Measurements from ENCODE around the gene KXD1.
"Not testable (repeated sequence)": the region's sequence is repeated elsewhere in the genome, so short reads cannot be mapped to it uniquely, and the experiment has no call there.

The KXD1 gene

GRCh38 chr19:18537431-18537830, 20.2 kb upstream of the KXD1 start:
- no peak overlapping the region for H3K4me3 ChIP-seq (ENCODE audit: insufficient read length, low read depth)
- H3K27me3 ChIP-seq (ENCODE audit: insufficient read depth, insufficient read length), result no peaks in the 10 kb centered on the region
- no peak for DNase-seq (ENCODE audit: low read depth, low spot score)
- no peaks in the 10 kb centered on the region for H3K9me3 ChIP-seq (ENCODE audit: insufficient read depth, low read length)
- H3K9ac ChIP-seq (ENCODE audit: insufficient read length, low read depth), result no peak overlapping the region
- TF ChIP-seq SUZ12 (IDR thresholded peaks at IDR 0.05; ENCODE audit: extremely low read depth, insufficient read depth, insufficient read length), result no peak
- H3K36me3 ChIP-seq (ENCODE audit: insufficient read depth, insufficient read length, low read length), result peaks cover 77% of the 10 kb centered on the region
- H3K4me1 ChIP-seq (ENCODE audit: insufficient read depth, insufficient read length), result no peaks in the 10 kb centered on the region

GRCh38 chr19:18538115-18538514, 19.6 kb upstream of the KXD1 start:
- H3K4me1 ChIP-seq (ENCODE audit: insufficient read depth, insufficient read length), result no peaks in the 10 kb centered on the region
- H3K27me3 ChIP-seq (ENCODE audit: insufficient read depth, insufficient read length), result no peaks in the 10 kb centered on the region
- H3K9ac ChIP-seq (ENCODE audit: insufficient read length, low read depth), result no peak overlapping the region
- no peak for DNase-seq (ENCODE audit: low read depth, low spot score)
- H3K9me3 ChIP-seq (ENCODE audit: insufficient read depth, low read length), result no peaks in the 10 kb centered on the region
- H3K36me3 ChIP-seq (ENCODE audit: insufficient read depth, insufficient read length, low read length), result peaks cover 70% of the 10 kb centered on the region
- TF ChIP-seq SUZ12 (IDR thresholded peaks at IDR 0.05; ENCODE audit: extremely low read depth, insufficient read depth, insufficient read length), result no peak
- no peak for TF ChIP-seq ZNF274 (IDR thresholded peaks at IDR 0.05; ENCODE audit: low read depth, low read length)
- TF ChIP-seq YY1 (IDR thresholded peaks at IDR 0.05; ENCODE audit: insufficient read depth, insufficient read length), result no peak
- no peak overlapping the region for H3K4me3 ChIP-seq (ENCODE audit: insufficient read length, low read depth)

DNA sequence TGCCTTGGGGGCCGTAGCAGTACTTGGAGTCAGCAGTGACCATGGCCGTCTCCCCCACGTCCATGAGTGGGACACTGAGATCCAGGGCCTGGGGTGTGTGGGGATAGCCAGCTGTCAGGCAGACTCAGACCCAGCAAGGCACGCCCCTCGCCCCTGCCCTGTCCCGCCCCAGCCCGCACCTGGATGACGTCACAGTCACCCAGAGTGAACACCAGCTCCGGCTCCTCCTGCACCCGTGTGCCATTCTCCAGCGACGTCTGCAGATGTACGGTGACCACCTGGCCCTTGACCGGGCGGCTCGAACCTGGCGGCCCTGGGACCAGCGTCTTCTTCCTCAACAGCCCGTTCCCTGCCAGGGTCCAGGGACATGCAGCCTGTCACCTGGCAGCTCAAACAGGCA, 18.3 kb upstream of the KXD1 start:
- TF ChIP-seq ZNF274 (IDR thresholded peaks at IDR 0.05; ENCODE audit: low read depth, low read length), result no peak
- no peak for TF ChIP-seq YY1 (IDR thresholded peaks at IDR 0.05; ENCODE audit: insufficient read depth, insufficient read length)
- no peak for TF ChIP-seq SUZ12 (IDR thresholded peaks at IDR 0.05; ENCODE audit: extremely low read depth, insufficient read depth, insufficient read length)

DNA sequence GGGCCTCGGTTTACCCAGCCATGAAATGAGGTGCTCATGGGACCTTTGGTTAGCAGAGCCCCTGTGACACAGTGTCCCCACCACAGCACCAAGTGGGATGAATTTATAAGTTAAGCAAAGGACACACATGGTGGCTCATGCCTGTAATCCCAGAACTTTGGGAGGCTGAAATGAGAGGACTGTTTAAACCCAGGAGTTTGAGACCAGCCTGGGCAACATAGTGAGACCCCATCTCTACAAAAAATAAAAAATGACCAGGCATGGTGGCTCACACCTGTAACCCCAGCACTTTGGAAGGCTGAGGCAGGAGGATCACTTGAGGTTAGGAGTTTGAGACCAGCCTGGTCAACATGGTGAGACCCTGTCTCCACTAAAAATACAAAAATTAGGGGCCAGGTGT, 17.5 kb upstream of the KXD1 start:
- DNase-seq (ENCODE audit: low read depth, low spot score); H3K9ac ChIP-seq (ENCODE audit: insufficient read length, low read depth); H3K9me3 ChIP-seq (ENCODE audit: insufficient read depth, low read length); H3K4me1 ChIP-seq (ENCODE audit: insufficient read depth, insufficient read length); H3K27me3 ChIP-seq (ENCODE audit: insufficient read depth, insufficient read length); H3K4me3 ChIP-seq (ENCODE audit: insufficient read length, low read depth): not testable (repeated sequence)
- H3K36me3 ChIP-seq (ENCODE audit: insufficient read depth, insufficient read length, low read length), result peaks cover 64% of the 10 kb centered on the region

More for the DNA sequence above, 18.3 kb upstream of the KXD1 start:
- Histone ChIP-seq H3K9ac (ENCODE audit: insufficient read length, low read depth) (no peak overlapping the region), H3K4me1 (ENCODE audit: insufficient read depth, insufficient read length) (peaks cover 3% of the 10 kb centered on the region), H3K4me3 (ENCODE audit: insufficient read length, low read depth) (no peak overlapping the region), H3K27me3 (ENCODE audit: insufficient read depth, insufficient read length) (no peaks in the 10 kb centered on the region), H3K36me3 (ENCODE audit: insufficient read depth, insufficient read length, low read length) (peaks cover 67% of the 10 kb centered on the region), H3K9me3 (ENCODE audit: insufficient read depth, low read length) (no peaks in the 10 kb centered on the region)
- DNase-seq (ENCODE audit: low read depth, low spot score), result no peak

DNA sequence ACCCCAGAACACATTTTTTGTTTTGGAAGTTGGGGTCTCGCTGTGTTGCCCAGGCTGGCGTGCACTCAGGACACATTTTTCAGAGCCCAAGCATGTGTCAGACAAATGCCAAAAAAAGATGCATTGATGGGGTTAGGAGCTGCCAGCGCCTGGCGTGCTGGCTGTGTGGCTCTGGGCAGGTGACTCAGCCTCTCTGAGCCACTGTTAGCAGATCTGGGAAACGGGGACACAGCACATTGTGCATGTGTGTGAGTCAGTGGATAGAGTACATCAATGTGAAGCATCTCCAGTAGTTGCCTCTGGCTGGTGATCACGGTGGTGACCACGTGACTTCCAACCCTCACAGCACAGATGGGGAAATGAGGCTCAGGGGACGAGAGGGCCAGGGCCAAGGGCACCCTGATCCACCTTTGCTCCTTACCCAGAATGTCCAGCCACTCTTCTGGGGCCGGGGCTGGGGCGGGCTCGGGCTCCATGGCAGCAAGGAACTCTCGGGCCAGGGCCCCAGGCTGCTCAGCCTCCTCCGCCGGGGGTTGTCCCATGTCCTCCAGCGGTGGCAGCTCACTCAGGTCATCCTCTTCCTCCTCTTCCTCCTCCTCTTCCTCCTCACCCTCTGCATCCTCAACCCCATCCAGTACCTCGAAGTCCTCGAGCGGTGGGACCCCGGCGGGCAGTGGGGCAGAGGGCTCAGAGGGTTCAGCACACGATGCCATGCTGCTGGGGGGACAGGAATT, 16.2 kb upstream of the KXD1 start:
- H3K9ac ChIP-seq (ENCODE audit: insufficient read length, low read depth), result no peak overlapping the region
- H3K36me3 ChIP-seq (ENCODE audit: insufficient read depth, insufficient read length, low read length), result peaks cover 52% of the 10 kb centered on the region
- H3K27me3 ChIP-seq (ENCODE audit: insufficient read depth, insufficient read length), result no peaks in the 10 kb centered on the region
- no peak for TF ChIP-seq SUZ12 (IDR thresholded peaks at IDR 0.05; ENCODE audit: extremely low read depth, insufficient read depth, insufficient read length)
- TF ChIP-seq ZNF274 (IDR thresholded peaks at IDR 0.05; ENCODE audit: low read depth, low read length), result no peak
- TF ChIP-seq YY1 (IDR thresholded peaks at IDR 0.05; ENCODE audit: insufficient read depth, insufficient read length), result no peak
- DNase-seq (ENCODE audit: low read depth, low spot score), result no peak
- H3K4me3 ChIP-seq (ENCODE audit: insufficient read length, low read depth), result no peak overlapping the region
- peaks cover 5% of the 10 kb centered on the region for H3K4me1 ChIP-seq (ENCODE audit: insufficient read depth, insufficient read length)
- H3K9me3 ChIP-seq (ENCODE audit: insufficient read depth, low read length), result no peaks in the 10 kb centered on the region

DNA sequence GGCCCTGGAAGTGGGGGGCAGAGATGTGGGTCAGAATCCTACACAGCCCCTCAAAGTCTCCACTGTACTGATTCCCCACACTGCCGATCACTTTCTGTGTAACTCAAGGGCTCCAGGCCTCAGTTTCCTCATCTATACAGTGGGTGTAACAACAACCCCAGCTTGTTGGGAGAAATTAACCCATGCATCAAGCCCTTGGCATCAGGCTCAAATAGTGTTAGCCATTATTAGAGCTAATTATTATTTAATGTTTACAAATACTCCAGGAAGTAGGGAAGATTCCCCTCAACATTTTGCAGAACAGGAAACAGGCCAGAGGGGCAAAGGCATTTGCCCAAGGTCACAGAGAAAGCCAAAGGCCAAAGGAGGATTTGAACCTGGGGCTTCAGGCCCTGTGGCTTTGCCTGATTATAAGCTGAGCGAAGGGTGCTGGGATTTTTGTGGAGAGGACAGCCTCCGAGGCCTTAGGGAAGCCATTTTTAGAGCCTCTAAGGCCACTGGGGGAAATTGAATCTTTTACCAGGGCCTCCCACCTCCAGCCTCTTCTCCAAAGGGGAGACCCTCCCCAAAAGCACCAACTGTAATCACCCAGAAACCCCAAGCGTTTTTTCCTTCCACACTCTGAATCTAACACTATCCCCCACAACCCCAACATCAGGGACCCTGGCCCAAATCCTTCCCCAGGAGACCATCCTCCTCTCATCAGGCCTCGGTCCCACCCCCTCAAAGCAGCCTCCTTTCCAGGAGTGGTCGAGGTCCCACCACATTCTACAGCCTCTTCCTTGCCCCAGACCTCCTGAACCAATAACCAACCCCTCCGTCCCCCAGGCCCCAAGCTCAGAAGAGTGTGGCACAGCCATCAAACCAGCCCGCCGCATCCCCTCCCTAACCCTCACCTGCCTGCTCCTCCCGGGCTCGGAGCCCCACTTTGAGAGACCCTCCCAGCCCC, 15.4 kb upstream of the KXD1 start:
- Histone ChIP-seq H3K36me3 (ENCODE audit: insufficient read depth, insufficient read length, low read length) (peaks cover 44% of the 10 kb centered on the region), H3K4me1 (ENCODE audit: insufficient read depth, insufficient read length) (peaks cover 5% of the 10 kb centered on the region), H3K9ac (ENCODE audit: insufficient read length, low read depth) (peak overlapping the region; percentile 84), H3K4me3 (ENCODE audit: insufficient read length, low read depth) (peak overlapping the region; percentile 67), H3K9me3 (ENCODE audit: insufficient read depth, low read length) (no peaks in the 10 kb centered on the region), H3K27me3 (ENCODE audit: insufficient read depth, insufficient read length) (no peaks in the 10 kb centered on the region)
- no peak for DNase-seq (ENCODE audit: low read depth, low spot score)
- TF ChIP-seq YY1 (IDR thresholded peaks at IDR 0.05; ENCODE audit: insufficient read depth, insufficient read length), result no peak
- TF ChIP-seq SUZ12 (IDR thresholded peaks at IDR 0.05; ENCODE audit: extremely low read depth, insufficient read depth, insufficient read length), result no peak
- TF ChIP-seq ZNF274 (IDR thresholded peaks at IDR 0.05; ENCODE audit: low read depth, low read length), result no peak

Measured in NT2/D1 (cell line).